ENCODE results near the gene TSBP1. TPM values are rescaled to one million over a fixed set of nuclear protein-coding genes. Genes with fewer than 3 reads are reported as not detected.

TSBP1 gene
- total RNA-seq, 1 donor from 2014 or later, result not detected

GRCh38 chr6:32255199-32256153, 116.2 kb downstream of the TSBP1 start:
- peak; percentile 84 for TF ChIP-seq CTCF (IDR thresholded peaks at IDR 0.05)
- Mint-ChIP-seq H3K27ac (ENCODE audit: unreplicated experiment) (peak overlapping the region; percentile 71), H3K36me3 (ENCODE audit: low read depth) (no peaks in the 10 kb centered on the region), H3K4me3 (ENCODE audit: unreplicated experiment) (peak overlapping the region; percentile 61), H3K4me1 (ENCODE audit: low read depth) (peaks cover 6% of the 10 kb centered on the region), H3K9me3 (ENCODE audit: low read depth) (peaks cover 7% of the 10 kb centered on the region), H3K27me3 (ENCODE audit: low read depth) (peaks cover 24% of the 10 kb centered on the region)
- no peak for DNase-seq (ENCODE audit: low spot score)

DNA sequence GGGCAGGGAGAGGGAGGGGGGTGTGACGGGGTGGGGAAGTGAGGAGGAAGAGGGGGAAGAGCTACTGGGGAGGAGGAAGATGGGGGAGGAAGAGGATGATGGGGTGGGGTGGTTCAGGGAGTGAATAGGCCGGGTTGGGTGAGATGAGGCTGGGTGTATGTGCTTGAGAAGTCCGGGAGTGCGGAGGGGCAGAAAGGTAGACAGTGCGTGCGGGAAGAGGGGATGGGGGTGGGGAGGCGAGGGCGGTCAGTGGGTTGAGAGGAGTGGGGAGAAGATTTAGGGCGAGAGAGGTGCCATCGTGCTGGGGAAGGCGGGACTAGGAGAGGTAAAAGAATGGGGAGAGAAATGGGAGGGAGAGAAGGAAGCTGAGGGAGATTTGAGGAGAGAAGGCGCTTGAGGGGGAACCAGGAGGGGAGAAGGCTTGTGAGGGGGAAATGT, 116.9 kb downstream of the TSBP1 start:
- TF ChIP-seq CTCF (IDR thresholded peaks at IDR 0.05), result no peak
- H3K36me3 Mint-ChIP-seq (ENCODE audit: low read depth), result no peaks in the 10 kb centered on the region
- peak overlapping the region; percentile 14 for H3K4me3 Mint-ChIP-seq (ENCODE audit: unreplicated experiment)
- no peak overlapping the region for H3K27ac Mint-ChIP-seq (ENCODE audit: unreplicated experiment)
- DNase-seq (ENCODE audit: low spot score), result no peak
- peaks cover 17% of the 10 kb centered on the region for H3K27me3 Mint-ChIP-seq (ENCODE audit: low read depth)
- H3K4me1 Mint-ChIP-seq (ENCODE audit: low read depth), result peaks cover 6% of the 10 kb centered on the region
- H3K9me3 Mint-ChIP-seq (ENCODE audit: low read depth), result peaks cover 7% of the 10 kb centered on the region

GRCh38 chr6:32252331-32253009, 119.2 kb downstream of the TSBP1 start:
- TF ChIP-seq CTCF (IDR thresholded peaks at IDR 0.05), result no peak
- DNase-seq (ENCODE audit: low spot score), result no peak
- Mint-ChIP-seq H3K36me3 (ENCODE audit: low read depth) (no peaks in the 10 kb centered on the region), H3K27ac (ENCODE audit: unreplicated experiment) (no peak overlapping the region), H3K27me3 (ENCODE audit: low read depth) (peaks cover 16% of the 10 kb centered on the region), H3K4me1 (ENCODE audit: low read depth) (peaks cover 6% of the 10 kb centered on the region), H3K4me3 (ENCODE audit: unreplicated experiment) (no peak overlapping the region), H3K9me3 (ENCODE audit: low read depth) (peaks cover 3% of the 10 kb centered on the region)

DNA sequence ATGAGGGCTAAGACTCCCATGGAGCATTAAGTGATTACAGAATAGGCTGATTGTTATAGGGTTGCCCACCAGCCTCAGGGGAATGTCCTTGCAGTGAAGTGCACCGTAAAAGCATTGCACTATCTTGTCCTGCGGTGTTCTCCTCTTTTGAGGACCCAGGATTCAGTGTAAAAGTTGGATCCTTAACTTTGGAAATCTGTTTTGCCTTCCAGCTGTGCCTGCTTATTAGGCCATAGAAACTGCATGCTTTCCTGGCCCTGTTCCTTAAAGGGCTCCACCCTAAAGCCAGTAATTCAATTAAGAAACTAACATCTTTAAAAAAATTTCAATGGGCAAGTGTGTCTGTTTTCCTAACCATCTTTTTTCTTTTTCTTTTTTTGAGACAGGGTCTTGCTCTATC, 122.4 kb downstream of the TSBP1 start:
- H3K27ac Mint-ChIP-seq (ENCODE audit: unreplicated experiment), result no peak overlapping the region
- peaks cover 3% of the 10 kb centered on the region for H3K9me3 Mint-ChIP-seq (ENCODE audit: low read depth)

More for the DNA sequence above, 122.4 kb downstream of the TSBP1 start:
- Mint-ChIP-seq H3K27me3 (ENCODE audit: low read depth) (peaks cover 18% of the 10 kb centered on the region), H3K4me3 (ENCODE audit: unreplicated experiment) (no peak overlapping the region), H3K4me1 (ENCODE audit: low read depth) (peaks cover 8% of the 10 kb centered on the region), H3K36me3 (ENCODE audit: low read depth) (no peaks in the 10 kb centered on the region)
- DNase-seq (ENCODE audit: low spot score), result no peak
- no peak for TF ChIP-seq CTCF (IDR thresholded peaks at IDR 0.05)
